HepG2 (cell line): ENCODE data around the gene MTFR1L. TPM values are rescaled to one million over a fixed set of nuclear protein-coding genes. Genes with fewer than 3 reads are reported as not detected.

Experiments used
- CENPT ChIP-seq: sonication (generic); formaldehyde crosslinking; IDR thresholded peaks from 2 replicates; pipeline ENCODE4 v1.8.0; 2022; ENCODE audit warnings: low read depth, mild to moderate bottlenecking, moderate library complexity, missing genetic modification reagents
- FOXA1 ChIP-seq, 2 experiments: fragments of 450-650 bp in 1 of 2; sonication (generic) in 1 of 2; formaldehyde crosslinking in 1 of 2; IDR thresholded peaks; 2 replicates each; pipeline versions ENCODE4 v1.4.0 to v1.6.1; 2016 to 2020; ENCODE audit warnings: missing genetic modification reagents in 1 of 2
- FOXK1 ChIP-seq: sonication (generic); formaldehyde crosslinking; IDR thresholded peaks from 2 replicates; pipeline ENCODE4 v1.4.0; 2020; ENCODE audit warnings: low read depth, missing genetic modification reagents, borderline replicate concordance
- IRF2 ChIP-seq: IDR thresholded peaks from 2 replicates; pipeline ENCODE4 v1.6.1; 2018; ENCODE audit warnings: missing genetic modification reagents, missing compliant biosample characterization
- IRX3 ChIP-seq: sonication (generic); formaldehyde crosslinking; IDR thresholded peaks from 2 replicates; pipeline ENCODE4 v1.8.1; 2023; ENCODE audit warnings: mild to moderate bottlenecking, low read depth, missing genetic modification reagents, borderline replicate concordance
- MIER2 ChIP-seq: IDR thresholded peaks from 2 replicates; pipeline ENCODE4 v1.6.1; 2016; ENCODE audit warnings: missing biosample characterization, missing genetic modification reagents
- NCOA1 ChIP-seq: sonication (generic); formaldehyde crosslinking; IDR thresholded peaks from 2 replicates; pipeline ENCODE4 v1.9.0; 2021; ENCODE audit warnings: missing genetic modification reagents
- NCOR1 ChIP-seq: fragments of 200-600 bp; sonication (generic); IDR thresholded peaks from 2 replicates; pipeline ENCODE4 v1.7.0; 2017; ENCODE audit warnings: antibody characterized with exemption, low read length, borderline replicate concordance
- PHF8 ChIP-seq: sonication (generic); formaldehyde crosslinking; IDR thresholded peaks from 2 replicates; pipeline ENCODE4 v1.5.0; 2020; ENCODE audit warnings: missing genetic modification reagents
- RFX5 ChIP-seq: IDR thresholded peaks from 2 replicates; pipeline ENCODE4 v1.6.1; 2011; ENCODE audit warnings: low read depth, low read length, improper control_type of control experiment
- RXRB ChIP-seq: IDR thresholded peaks from 2 replicates; pipeline ENCODE4 v1.6.1; 2016; ENCODE audit warnings: borderline replicate concordance, missing genetic modification reagents, missing compliant biosample characterization
- SKIL ChIP-seq: sonication (generic); formaldehyde crosslinking; IDR thresholded peaks from 2 replicates; pipeline ENCODE4 v1.8.0; 2022; ENCODE audit warnings: missing genetic modification reagents, mild to moderate bottlenecking, moderate library complexity, borderline replicate concordance
- TFAP4 ChIP-seq: sonication (generic); IDR thresholded peaks from 2 replicates; pipeline ENCODE4 v1.6.1; 2016; ENCODE audit warnings: low read depth, borderline replicate concordance
- YY1 ChIP-seq: IDR thresholded peaks from 2 replicates; pipeline ENCODE4 v1.6.1; 2011; ENCODE audit warnings: low read length, low read depth, moderate library complexity, mild to moderate bottlenecking; ENCODE audit not compliant: insufficient read depth, insufficient replicate concordance
- ZFX ChIP-seq: sonication (generic); formaldehyde crosslinking; IDR thresholded peaks from 2 replicates; pipeline ENCODE4 v1.4.0; 2020; ENCODE audit warnings: mild to moderate bottlenecking, low read depth, missing genetic modification reagents, moderate library complexity
- ZNF224 ChIP-seq: sonication (generic); formaldehyde crosslinking; IDR thresholded peaks from 2 replicates; pipeline ENCODE4 v1.5.0; 2020; ENCODE audit warnings: mild to moderate bottlenecking, missing genetic modification reagents
- ZNF329 ChIP-seq: sonication (generic); formaldehyde crosslinking; IDR thresholded peaks from 2 replicates; pipeline ENCODE4 v1.9.0; 2021; ENCODE audit warnings: low read depth, mild to moderate bottlenecking, missing genetic modification reagents
- ZNF619 ChIP-seq: sonication (generic); formaldehyde crosslinking; IDR thresholded peaks from 2 replicates; pipeline ENCODE4 v1.4.0; 2020; ENCODE audit warnings: mild to moderate bottlenecking, missing genetic modification reagents
- ZNF644 ChIP-seq: IDR thresholded peaks from 2 replicates; pipeline ENCODE4 v1.6.1; 2016; ENCODE audit warnings: low read depth
- ZNF766 ChIP-seq: sonication (generic); formaldehyde crosslinking; IDR thresholded peaks from 2 replicates; pipeline ENCODE4 v1.5.0; 2020; ENCODE audit warnings: missing genetic modification reagents, borderline replicate concordance
- ZNF784 ChIP-seq: sonication (generic); formaldehyde crosslinking; IDR thresholded peaks from 2 replicates; pipeline ENCODE4 v1.5.1; 2020; ENCODE audit warnings: missing genetic modification reagents, mild to moderate bottlenecking, borderline replicate concordance
- polyA plus RNA-seq, 8 experiments: library from polyadenylated mRNA; depleted of rRNA in 3 of 8; stranded (reverse) in 7 of 8; unstranded in 1 of 8; fragments of >200 nt; fragmentation: Illumina TruSeq in 4 of 8; extraction: Trizol in 4 of 8; gene quantifications; 2 replicates each; pipeline versions ENCODE4 v1.2.1 to v1.2.3, GENCODE V29; 2011 to 2016; ENCODE audit warnings: low read depth in 4 of 8, missing spikeins in 1 of 8, mixed read lengths in 1 of 8; ENCODE audit not compliant: insufficient read depth in 1 of 8
- total RNA-seq, 5 experiments: library from RNA; depleted of rRNA; stranded (reverse); fragments of >200 nt; fragmentation: Illumina TruSeq; extraction: Trizol; gene quantifications; 2 replicates each; pipeline ENCODE4 v1.2.3, GENCODE V29; 2016; ENCODE audit warnings: low read depth in 1 of 5
- TF ChIP-seq, protein P1 (sequence below): sonication (generic); formaldehyde crosslinking; conservative IDR thresholded peaks from 2 replicates; pipeline ENCODE4 v1.4.0; 2020; ENCODE audit warnings: mild to moderate bottlenecking, missing genetic modification reagents, moderate library complexity

The MTFR1L gene
- total and polyA plus RNA-seq, 2 of the 13 experiments (the other 11 are each of a cell fraction or from before 2014, with no cell fraction given), result 38.0 to 55.7 TPM

GRCh38 chr1:25773441-25774125 is 46.2 kb upstream of the MTFR1L start (continued):
- TF ChIP-seq RXRB, result 0 out of 2 replicates have a peak, but pooled peaks have one; percentile 11
- no peak for TF ChIP-seq ZNF329 (CRISPR knock-in tag)
- TF ChIP-seq YY1, result no peak
- TF ChIP-seq CENPT (CRISPR knock-in tag), result no peak
- no peak for TF ChIP-seq ZNF766 (CRISPR knock-in tag)
- peak; percentile 28; the same call in 1 of the 2 replicates for TF ChIP-seq ZFX (CRISPR knock-in tag)
- peak; percentile 64; the same call in 1 of the 2 replicates for TF ChIP-seq TFAP4
- no peak for TF ChIP-seq SKIL (CRISPR knock-in tag)
- TF ChIP-seq FOXA1 (IDR thresholded peaks at IDR 0.05), result no peak
- TF ChIP-seq FOXA1 (CRISPR knock-in tag; IDR thresholded peaks at IDR 0.05), result peak; percentile 67
- TF ChIP-seq NCOR1, result no peak
- TF ChIP-seq PHF8, result peak; percentile 37; the same call in 1 of the 2 replicates
- 0 out of 2 replicates have a peak, but pooled peaks have one; percentile 17 for TF ChIP-seq MIER2
- TF ChIP-seq, protein P1, sequence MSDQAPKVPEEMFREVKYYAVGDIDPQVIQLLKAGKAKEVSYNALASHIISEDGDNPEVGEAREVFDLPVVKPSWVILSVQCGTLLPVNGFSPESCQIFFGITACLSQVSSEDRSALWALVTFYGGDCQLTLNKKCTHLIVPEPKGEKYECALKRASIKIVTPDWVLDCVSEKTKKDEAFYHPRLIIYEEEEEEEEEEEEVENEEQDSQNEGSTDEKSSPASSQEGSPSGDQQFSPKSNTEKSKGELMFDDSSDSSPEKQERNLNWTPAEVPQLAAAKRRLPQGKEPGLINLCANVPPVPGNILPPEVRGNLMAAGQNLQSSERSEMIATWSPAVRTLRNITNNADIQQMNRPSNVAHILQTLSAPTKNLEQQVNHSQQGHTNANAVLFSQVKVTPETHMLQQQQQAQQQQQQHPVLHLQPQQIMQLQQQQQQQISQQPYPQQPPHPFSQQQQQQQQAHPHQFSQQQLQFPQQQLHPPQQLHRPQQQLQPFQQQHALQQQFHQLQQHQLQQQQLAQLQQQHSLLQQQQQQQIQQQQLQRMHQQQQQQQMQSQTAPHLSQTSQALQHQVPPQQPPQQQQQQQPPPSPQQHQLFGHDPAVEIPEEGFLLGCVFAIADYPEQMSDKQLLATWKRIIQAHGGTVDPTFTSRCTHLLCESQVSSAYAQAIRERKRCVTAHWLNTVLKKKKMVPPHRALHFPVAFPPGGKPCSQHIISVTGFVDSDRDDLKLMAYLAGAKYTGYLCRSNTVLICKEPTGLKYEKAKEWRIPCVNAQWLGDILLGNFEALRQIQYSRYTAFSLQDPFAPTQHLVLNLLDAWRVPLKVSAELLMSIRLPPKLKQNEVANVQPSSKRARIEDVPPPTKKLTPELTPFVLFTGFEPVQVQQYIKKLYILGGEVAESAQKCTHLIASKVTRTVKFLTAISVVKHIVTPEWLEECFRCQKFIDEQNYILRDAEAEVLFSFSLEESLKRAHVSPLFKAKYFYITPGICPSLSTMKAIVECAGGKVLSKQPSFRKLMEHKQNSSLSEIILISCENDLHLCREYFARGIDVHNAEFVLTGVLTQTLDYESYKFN (CRISPR knock-in tag), result peak; percentile 86
- 0 out of 2 replicates have a peak, but pooled peaks have one; percentile 35 for TF ChIP-seq ZNF644 (CRISPR knock-in tag)
- TF ChIP-seq FOXK1 (CRISPR knock-in tag), result 0 out of 2 replicates have a peak, but pooled peaks have one; percentile 31
- no peak for TF ChIP-seq RFX5
- peak; percentile 27; the same call in 1 of the 2 replicates for TF ChIP-seq IRF2
- no peak for TF ChIP-seq ZNF784 (CRISPR knock-in tag)
- TF ChIP-seq ZNF224 (CRISPR knock-in tag), result no peak
- no peak for TF ChIP-seq IRX3 (CRISPR knock-in tag)
- TF ChIP-seq NCOA1 (CRISPR knock-in tag), result no peak
- TF ChIP-seq ZNF619 (CRISPR knock-in tag), result no peak
